Astrocyte (in vitro differentiated cells and primary cell): ENCODE results near the gene TRIO. TPM values are rescaled to one million over a fixed set of nuclear protein-coding genes. Genes with fewer than 3 reads are reported as not detected.
A peak's percentile ranks its signal among the peaks of the same experiment; 100 is the strongest.

Experiments used
- DNase-seq: peaks from one replicate; pipeline ENCODE4 v3.0.0-alpha.2; 2010; ENCODE audit warnings: low read depth
- FAIRE-seq: peaks from 2 replicates; lab custom pipeline; 2011; peaks lifted over from hg19 to GRCh38; lab: Jason Lieb, UNC
- H2AFZ ChIP-seq: 2 replicates; pipeline ENCODE4 v1.6.0; 2012; ENCODE audit warnings: low read depth, low read length, inconsistent platforms
- H3K27ac ChIP-seq: 2 replicates; pipeline ENCODE4 v1.5.1; 2011; ENCODE audit warnings: low read depth, low read length, inconsistent platforms
- H3K27me3 ChIP-seq: 2 replicates; pipeline ENCODE4 v1.6.0; 2011; ENCODE audit warnings: low read length, inconsistent platforms; ENCODE audit not compliant: insufficient read depth
- H3K36me3 ChIP-seq: 2 replicates; pipeline ENCODE4 v1.5.1; 2011; ENCODE audit warnings: low read length, inconsistent platforms; ENCODE audit not compliant: insufficient read depth
- H3K4me1 ChIP-seq: 2 replicates; pipeline ENCODE4 v1.5.1; 2011; ENCODE audit warnings: low read length, inconsistent platforms; ENCODE audit not compliant: insufficient read depth
- H3K4me2 ChIP-seq: 2 replicates; pipeline ENCODE4 v1.6.0; 2012; ENCODE audit warnings: low read length, inconsistent platforms
- H3K4me3 ChIP-seq: 2 replicates; pipeline ENCODE4 v1.5.1; 2011; ENCODE audit warnings: low read depth, mild to moderate bottlenecking, low read length, inconsistent platforms; ENCODE audit not compliant: insufficient read depth
- H3K79me2 ChIP-seq: 2 replicates; pipeline ENCODE4 v1.6.0; 2012; ENCODE audit warnings: mild to moderate bottlenecking, low read length, inconsistent platforms; ENCODE audit not compliant: insufficient read depth
- H3K9ac ChIP-seq: 2 replicates; pipeline ENCODE4 v1.6.0; 2012; ENCODE audit warnings: mild to moderate bottlenecking, low read length, inconsistent platforms
- H3K9me3 ChIP-seq: 2 replicates; pipeline ENCODE4 v1.5.1; 2012; ENCODE audit warnings: low read depth, mild to moderate bottlenecking, low read length, inconsistent platforms; ENCODE audit not compliant: insufficient read depth
- H4K20me1 ChIP-seq: 2 replicates; pipeline ENCODE4 v1.6.0; 2012; ENCODE audit warnings: low read length, inconsistent platforms; ENCODE audit not compliant: insufficient read depth
- H3K27ac Mint-ChIP-seq: one replicate; pipeline ENCODE4 v1.8.0; 2021; ENCODE audit warnings: mild to moderate bottlenecking, mixed read lengths; ENCODE audit not compliant: unreplicated experiment
- H3K27me3 Mint-ChIP-seq: one replicate; pipeline ENCODE4 v1.8.0; 2021; ENCODE audit warnings: low read depth, mixed read lengths; ENCODE audit not compliant: unreplicated experiment
- H3K36me3 Mint-ChIP-seq: one replicate; pipeline ENCODE4 v1.8.0; 2021; ENCODE audit warnings: low read depth, mixed read lengths; ENCODE audit not compliant: unreplicated experiment
- H3K4me1 Mint-ChIP-seq: one replicate; pipeline ENCODE4 v1.8.0; 2021; ENCODE audit warnings: low read depth, mixed read lengths; ENCODE audit not compliant: unreplicated experiment
- H3K4me3 Mint-ChIP-seq: one replicate; pipeline ENCODE4 v1.8.0; 2021; ENCODE audit warnings: mild to moderate bottlenecking, moderate library complexity, mixed read lengths; ENCODE audit not compliant: unreplicated experiment
- H3K9me3 Mint-ChIP-seq: one replicate; pipeline ENCODE4 v1.8.0; 2021; ENCODE audit warnings: mild to moderate bottlenecking, mixed read lengths; ENCODE audit not compliant: unreplicated experiment
- CTCF ChIP-seq: IDR thresholded peaks from 2 replicates; pipeline ENCODE4 v1.5.1; 2011; ENCODE audit warnings: low read depth, mild to moderate bottlenecking, inconsistent platforms, low read length, moderate library complexity; ENCODE audit not compliant: insufficient read depth
- EZH2 ChIP-seq: IDR thresholded peaks from 2 replicates; pipeline ENCODE4 v1.6.1; 2012; ENCODE audit warnings: mild to moderate bottlenecking, low read length, inconsistent platforms; ENCODE audit not compliant: insufficient read depth
- total RNA-seq: library from RNA; stranded (reverse); gene quantifications from 2 replicates; pipeline ENCODE4 v1.2.1, GENCODE V29; 2021

Gene TRIO
- total RNA-seq, 1 donor from 2014 or later: 347 TPM

- H2AFZ ChIP-seq: no peak overlapping the region
- no peak overlapping the region for H3K9ac ChIP-seq
- no peaks in the 10 kb centered on the region for H3K9me3 ChIP-seq
- no peak for FAIRE-seq
- DNase-seq: no peak
- no peaks in the 10 kb centered on the region for H3K27me3 ChIP-seq
- H3K27ac ChIP-seq: no peak overlapping the region
- Mint-ChIP-seq H3K4me3 (peak overlapping the region; percentile 74), H3K27me3 (no peaks in the 10 kb centered on the region), H3K27ac (peak overlapping the region; percentile 62), H3K9me3 (no peaks in the 10 kb centered on the region), H3K4me1 (peaks cover 89% of the 10 kb centered on the region), H3K36me3 (peaks cover 1% of the 10 kb centered on the region)
- TF ChIP-seq CTCF: no peak
- TF ChIP-seq EZH2: no peak
- H4K20me1 ChIP-seq: peaks cover 86% of the 10 kb centered on the region
- H3K4me1 ChIP-seq: peaks cover 69% of the 10 kb centered on the region
- H3K4me3 ChIP-seq: no peak overlapping the region
- peaks cover 100% of the 10 kb centered on the region for H3K79me2 ChIP-seq
- H3K36me3 ChIP-seq: peaks cover 2% of the 10 kb centered on the region
- H3K4me2 ChIP-seq: no peak overlapping the region
These were observed 70.9 kb downstream of the TRIO start for GRCh38 chr5:14213813-14214585.

GRCh38 chr5:14215901-14216300 lies 72.8 kb downstream of the TRIO start:
- H3K4me2 ChIP-seq: peak overlapping the region; percentile 7
- H3K9ac ChIP-seq: no peak overlapping the region
- H4K20me1 ChIP-seq: peaks cover 91% of the 10 kb centered on the region
- H2AFZ ChIP-seq: no peak overlapping the region
- TF ChIP-seq EZH2: no peak
- TF ChIP-seq CTCF: no peak
- peaks cover 2% of the 10 kb centered on the region for H3K36me3 ChIP-seq
- H3K4me1 ChIP-seq: peaks cover 65% of the 10 kb centered on the region
- peaks cover 100% of the 10 kb centered on the region for H3K79me2 ChIP-seq
- peak overlapping the region; percentile 65 for H3K27ac Mint-ChIP-seq
- H3K27me3 Mint-ChIP-seq: no peaks in the 10 kb centered on the region
- H3K27me3 ChIP-seq: no peaks in the 10 kb centered on the region
- no peaks in the 10 kb centered on the region for H3K9me3 ChIP-seq
- H3K4me1 Mint-ChIP-seq: peaks cover 89% of the 10 kb centered on the region
- FAIRE-seq (no peak), DNase-seq (no peak)
- peaks cover 2% of the 10 kb centered on the region for H3K36me3 Mint-ChIP-seq
- H3K4me3 Mint-ChIP-seq: peak overlapping the region; percentile 40
- H3K27ac ChIP-seq: no peak overlapping the region
- no peaks in the 10 kb centered on the region for H3K9me3 Mint-ChIP-seq
- no peak overlapping the region for H3K4me3 ChIP-seq

- no peak for TF ChIP-seq EZH2
- TF ChIP-seq CTCF: no peak
- Histone ChIP-seq H3K9me3 (no peaks in the 10 kb centered on the region), H3K4me1 (peaks cover 67% of the 10 kb centered on the region), H3K27me3 (no peaks in the 10 kb centered on the region), H3K9ac (no peak overlapping the region), H3K4me2 (peak overlapping the region; percentile 7), H3K79me2 (peaks cover 100% of the 10 kb centered on the region), H4K20me1 (peaks cover 93% of the 10 kb centered on the region), H3K27ac (peak overlapping the region; percentile 29), H2AFZ (no peak overlapping the region), H3K36me3 (peaks cover 6% of the 10 kb centered on the region), H3K4me3 (no peak overlapping the region)
- peak overlapping the region; percentile 40 for H3K4me3 Mint-ChIP-seq
- H3K4me1 Mint-ChIP-seq: peaks cover 91% of the 10 kb centered on the region
- no peaks in the 10 kb centered on the region for H3K9me3 Mint-ChIP-seq
- no peaks in the 10 kb centered on the region for H3K27me3 Mint-ChIP-seq
- FAIRE-seq: peak; percentile 59
- peak overlapping the region; percentile 65 for H3K27ac Mint-ChIP-seq
- no peak for DNase-seq
- peaks cover 4% of the 10 kb centered on the region for H3K36me3 Mint-ChIP-seq
These were observed 73.2 kb downstream of the TRIO start for GRCh38 chr5:14216372-14216771.
